Activated CD8-positive, alpha-beta memory T cell treated with anti-CD3 and anti-CD28 coated beads for 48 hours (primary cell): Measurements from ENCODE around the gene LMCD1.

Experiments
- DNase-seq, 3 experiments: peaks; one replicate each; pipeline ENCODE4 v3.0.0-alpha.2; 2020; ENCODE audit warnings: low read depth in 2 of 3, low spot score in 2 of 3

Gene LMCD1

GRCh38 chr3:8484409-8485140, 17.0 kb upstream of the LMCD1 start:
- no peak for DNase-seq

GRCh38 chr3:8485141-8485870, 16.3 kb upstream of the LMCD1 start:
- no peak for DNase-seq

GRCh38 chr3:8485943-8486342, 15.7 kb upstream of the LMCD1 start:
- no peak for DNase-seq

- no peak for DNase-seq
These were observed 15.2 kb upstream of the LMCD1 start for GRCh38 chr3:8486434-8486833.

GRCh38 chr3:8486936-8487335, 14.7 kb upstream of the LMCD1 start:
- no peak for DNase-seq

GRCh38 chr3:8488411-8488810, 13.2 kb upstream of the LMCD1 start:
- no peak for DNase-seq

- no peak for DNase-seq
These were observed 12.7 kb upstream of the LMCD1 start for GRCh38 chr3:8488877-8489276.

GRCh38 chr3:8489278-8489792, 12.3 kb upstream of the LMCD1 start:
- no peak for DNase-seq

- no peak for DNase-seq
These were observed 11.5 kb upstream of the LMCD1 start for GRCh38 chr3:8490079-8490552.

- no peak for DNase-seq
These were observed 10.1 kb upstream of the LMCD1 start for GRCh38 chr3:8491271-8492144.

GRCh38 chr3:8492744-8493511, 8.7 kb upstream of the LMCD1 start:
- no peak for DNase-seq

GRCh38 chr3:8493744-8494143, 7.9 kb upstream of the LMCD1 start:
- no peak for DNase-seq

- DNase-seq = no peak
These were observed 7.3 kb upstream of the LMCD1 start for GRCh38 chr3:8494327-8494726.

- DNase-seq = no peak
These were observed 4.0 kb upstream of the LMCD1 start for GRCh38 chr3:8497582-8497981.

GRCh38 chr3:8499181-8499611, 2.4 kb upstream of the LMCD1 start:
- no peak for DNase-seq

- DNase-seq = no peak
These were observed 1.2 kb upstream of the LMCD1 start for GRCh38 chr3:8500319-8500988.

GRCh38 chr3:8500989-8501370, 643 bp upstream of the LMCD1 start:
- DNase-seq = no peak

- no peak for DNase-seq
These were observed 1.8 kb downstream of the LMCD1 start for GRCh38 chr3:8503461-8503860.

- DNase-seq = no peak
These were observed 2.4 kb downstream of the LMCD1 start for GRCh38 chr3:8503871-8504610.
